WERI-Rb-1 (cell line): Measurements from ENCODE around the gene ZNF407.

Experiments used
- DNase-seq: peaks from one replicate; pipeline ENCODE4 v3.0.0-alpha.2; 2020
- H3K27ac ChIP-seq: fragments of 250-450 bp; sonication (Bioruptor Pico); 2 replicates; pipeline ENCODE4 v1.5.1; 2020; ENCODE audit warnings: mild to moderate bottlenecking, moderate library complexity
- H3K27me3 ChIP-seq: fragments of 250-450 bp; sonication (Bioruptor Pico); 2 replicates; pipeline ENCODE4 v1.5.1; 2021; ENCODE audit warnings: mild to moderate bottlenecking, low read depth, moderate library complexity; ENCODE audit not compliant: insufficient read depth, severe bottlenecking
- H3K36me3 ChIP-seq: fragments of 250-450 bp; sonication (Bioruptor Pico); 2 replicates; pipeline ENCODE4 v1.5.1; 2020; ENCODE audit warnings: mild to moderate bottlenecking, moderate library complexity
- H3K4me3 ChIP-seq: 2 replicates; pipeline ENCODE4 v1.5.1; 2011; ENCODE audit warnings: low read depth, mild to moderate bottlenecking, control low read depth, low read length
- H3K9me3 ChIP-seq: fragments of 250-450 bp; sonication (Bioruptor Pico); 2 replicates; pipeline ENCODE4 v1.5.1; 2021; ENCODE audit warnings: mild to moderate bottlenecking, moderate library complexity; ENCODE audit not compliant: severe bottlenecking
- CTCF ChIP-seq: IDR thresholded peaks from 2 replicates; pipeline ENCODE4 v1.5.1; 2011; ENCODE audit warnings: low read depth, mild to moderate bottlenecking, control low read depth, inconsistent platforms, low read length

Gene ZNF407

DNA sequence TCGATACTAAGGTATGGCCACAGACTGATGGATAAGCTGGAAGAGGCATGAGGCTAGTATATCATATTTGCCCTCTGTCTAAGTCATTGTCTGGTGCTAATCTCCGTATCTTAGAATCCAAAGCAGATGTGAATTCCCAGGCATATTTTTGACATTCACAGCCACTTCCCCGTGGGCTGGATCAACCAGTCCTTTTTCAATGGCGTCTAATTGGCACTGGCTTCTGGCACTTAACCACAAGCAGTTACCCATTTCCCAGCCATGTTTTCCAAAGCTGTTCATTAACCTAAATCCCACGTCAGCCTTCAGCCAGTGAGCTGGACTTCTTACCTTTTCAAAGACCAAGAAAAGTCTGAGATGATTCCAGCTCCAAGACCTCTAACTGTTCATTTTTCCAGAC, 20.7 kb upstream of the ZNF407 start:
- no peak for TF ChIP-seq CTCF
- Histone ChIP-seq H3K27me3 (no peaks in the 10 kb centered on the region), H3K4me3 (no peak overlapping the region), H3K36me3 (no peaks in the 10 kb centered on the region), H3K9me3 (no peaks in the 10 kb centered on the region), H3K27ac (no peak overlapping the region)
- DNase-seq, result no peak

DNA sequence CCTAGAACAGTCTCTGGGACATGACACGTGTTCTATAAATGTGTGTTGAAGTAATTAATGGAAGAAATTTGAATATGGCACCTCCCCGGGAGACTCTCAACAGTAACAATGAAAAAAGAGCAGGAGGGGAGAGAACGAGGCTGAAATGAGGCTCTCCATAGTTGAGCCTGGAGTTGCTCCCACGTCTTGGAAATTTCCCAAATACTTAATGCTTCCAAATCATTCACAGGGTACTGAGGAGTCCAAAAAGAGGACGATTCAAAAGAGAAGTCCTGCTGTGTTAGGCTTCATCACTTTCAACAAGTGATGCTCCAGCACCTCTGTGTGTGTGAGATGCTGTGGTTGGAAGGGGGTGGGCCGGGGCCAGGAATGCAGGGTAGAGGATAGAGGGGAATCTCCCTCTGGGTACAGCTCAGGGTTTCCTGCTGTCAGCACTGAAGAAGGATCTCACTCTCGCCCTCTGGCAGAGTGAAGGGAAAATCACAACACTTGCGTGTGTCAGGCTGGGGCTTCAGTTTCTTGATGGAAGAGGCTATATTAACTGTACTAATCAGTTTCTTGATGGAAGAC, 18.1 kb upstream of the ZNF407 start:
- Histone ChIP-seq H3K27ac (no peak overlapping the region), H3K9me3 (no peaks in the 10 kb centered on the region), H3K27me3 (no peaks in the 10 kb centered on the region), H3K36me3 (no peaks in the 10 kb centered on the region), H3K4me3 (no peak overlapping the region)
- DNase-seq, result no peak
- TF ChIP-seq CTCF, result 0 out of 2 replicates have a peak, but pooled peaks have one; percentile 9

DNA sequence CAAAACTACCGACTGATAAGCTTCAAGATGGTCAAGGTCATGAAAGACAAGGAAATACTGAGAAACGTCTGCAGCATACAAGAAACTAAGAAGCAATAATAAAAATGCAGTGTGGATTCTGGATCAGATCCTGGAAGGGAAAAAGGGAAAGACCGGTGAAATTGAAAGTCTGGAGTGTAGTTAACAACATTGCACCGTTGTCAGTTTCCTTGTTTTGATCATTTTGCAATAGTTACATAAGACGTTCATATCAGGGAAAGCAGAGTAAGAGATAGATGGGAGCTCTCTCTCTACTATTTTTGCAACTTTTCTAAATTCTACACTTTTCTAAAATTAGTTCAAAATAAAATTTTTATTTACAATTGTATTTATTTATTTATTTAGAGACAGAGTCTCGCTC, 15.0 kb upstream of the ZNF407 start:
- Histone ChIP-seq H3K4me3 (no peak overlapping the region), H3K36me3 (no peaks in the 10 kb centered on the region), H3K9me3 (no peaks in the 10 kb centered on the region), H3K27me3 (no peaks in the 10 kb centered on the region), H3K27ac (no peak overlapping the region)
- no peak for DNase-seq
- TF ChIP-seq CTCF, result no peak

DNA sequence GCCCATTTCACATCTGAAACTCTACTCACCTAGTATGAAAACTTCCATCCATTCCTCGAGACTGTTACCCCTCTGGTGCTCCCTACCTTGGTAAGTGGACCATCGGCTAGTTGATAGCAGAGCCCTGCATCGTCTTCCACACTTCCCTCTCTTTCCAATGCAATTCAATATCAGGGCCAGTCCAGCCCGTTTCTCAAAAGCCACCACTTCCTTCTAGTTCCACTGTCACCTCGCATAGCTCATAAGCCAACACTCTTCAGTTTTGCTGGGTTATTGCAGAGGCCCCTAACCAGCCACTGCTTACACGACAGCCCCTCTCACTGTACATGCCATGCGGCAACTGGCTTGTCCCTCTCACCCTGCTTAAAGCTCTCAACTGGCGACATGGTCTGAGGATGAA, 10.2 kb upstream of the ZNF407 start:
- no peak for TF ChIP-seq CTCF
- Histone ChIP-seq H3K4me3 (no peak overlapping the region), H3K36me3 (no peaks in the 10 kb centered on the region), H3K9me3 (no peaks in the 10 kb centered on the region), H3K27ac (no peak overlapping the region), H3K27me3 (no peaks in the 10 kb centered on the region)
- DNase-seq, result no peak

- no peak for DNase-seq
- no peaks in the 10 kb centered on the region for H3K9me3 ChIP-seq
- no peak overlapping the region for H3K27ac ChIP-seq
- TF ChIP-seq CTCF, result no peak
- no peaks in the 10 kb centered on the region for H3K27me3 ChIP-seq
- no peak overlapping the region for H3K4me3 ChIP-seq
- peaks cover 8% of the 10 kb centered on the region; the same call in 1 of the 2 replicates for H3K36me3 ChIP-seq
These were observed 8.6 kb upstream of the ZNF407 start for GRCh38 chr18:74589021-74589420.

- DNase-seq, result no peak
- Histone ChIP-seq H3K27me3 (no peaks in the 10 kb centered on the region), H3K4me3 (no peak overlapping the region), H3K36me3 (peaks cover 8% of the 10 kb centered on the region), H3K27ac (no peak overlapping the region), H3K9me3 (no peaks in the 10 kb centered on the region)
- no peak for TF ChIP-seq CTCF
These were observed 7.9 kb upstream of the ZNF407 start for GRCh38 chr18:74589811-74590210.
